Endometrium (tissue), 2 donors: Measurements from ENCODE around the gene KLHDC2.
"Not testable (repeated sequence)": the region's sequence is repeated elsewhere in the genome, so short reads cannot be mapped to it uniquely, and the experiment has no call there.

ENCODE experiments used
- FAIRE-seq: peaks from 2 replicates; lab custom pipeline; 2012; peaks lifted over from hg19 to GRCh38; lab: Jason Lieb, UNC
- donor health status: control.
- donor health status: control.

The KLHDC2 gene

GRCh38 chr14:49767571-49768300, at the start of gene KLHDC2:
Gene KLHDC2 (plus strand): TSS chr14:49768153. CDS start chr14:49768469, 316 bp downstream.
- FAIRE-seq = no peak

DNA sequence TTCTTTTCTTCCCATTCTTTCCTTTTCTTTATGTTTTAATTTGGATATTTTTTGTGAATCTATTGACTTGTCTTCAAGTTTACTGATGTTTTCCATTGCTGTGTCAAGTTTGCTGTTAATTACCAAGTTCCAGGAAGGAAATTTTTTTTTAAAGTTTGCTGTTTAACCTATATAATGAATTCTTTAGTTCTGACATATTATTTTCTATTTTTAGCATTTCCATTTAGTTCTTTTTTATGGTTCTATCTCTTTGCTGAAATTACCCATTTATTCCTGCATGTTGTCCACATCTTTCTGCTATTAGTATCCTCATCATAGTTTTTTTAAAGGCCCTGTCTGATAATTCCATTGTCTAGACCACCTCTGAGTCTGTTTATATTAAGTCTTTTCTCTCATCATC, 47.2 kb upstream of the KLHDC2 start:
- no peak for FAIRE-seq

GRCh38 chr14:49721733-49722435, 46.1 kb upstream of the KLHDC2 start:
- FAIRE-seq = not testable (repeated sequence)

- no peak for FAIRE-seq
Measured at GRCh38 chr14:49727171-49727570, 40.8 kb upstream of the KLHDC2 start.

DNA sequence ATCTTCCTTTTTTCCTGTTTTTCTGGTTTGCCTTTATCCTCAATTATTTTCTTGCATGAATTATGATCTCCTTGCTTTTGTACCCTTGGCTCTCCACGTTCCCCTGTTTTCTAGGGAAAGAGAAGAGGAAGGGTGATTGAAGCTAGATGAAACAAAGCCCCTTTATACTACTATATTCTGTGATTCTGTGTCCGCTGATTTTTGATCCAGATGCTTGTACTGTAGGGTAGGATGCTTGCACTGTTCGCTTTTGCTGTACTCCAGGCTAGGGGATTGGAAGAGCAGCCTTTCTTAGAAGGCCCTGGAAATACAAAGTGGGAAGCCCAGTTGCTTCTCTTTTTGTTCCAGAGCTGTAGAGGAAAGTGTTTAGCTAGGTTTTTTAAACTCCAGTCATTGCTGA, 35.1 kb upstream of the KLHDC2 start:
- no peak for FAIRE-seq

- FAIRE-seq = peak; percentile 75
Measured at GRCh38 chr14:49733836-49734235, 34.1 kb upstream of the KLHDC2 start.

DNA sequence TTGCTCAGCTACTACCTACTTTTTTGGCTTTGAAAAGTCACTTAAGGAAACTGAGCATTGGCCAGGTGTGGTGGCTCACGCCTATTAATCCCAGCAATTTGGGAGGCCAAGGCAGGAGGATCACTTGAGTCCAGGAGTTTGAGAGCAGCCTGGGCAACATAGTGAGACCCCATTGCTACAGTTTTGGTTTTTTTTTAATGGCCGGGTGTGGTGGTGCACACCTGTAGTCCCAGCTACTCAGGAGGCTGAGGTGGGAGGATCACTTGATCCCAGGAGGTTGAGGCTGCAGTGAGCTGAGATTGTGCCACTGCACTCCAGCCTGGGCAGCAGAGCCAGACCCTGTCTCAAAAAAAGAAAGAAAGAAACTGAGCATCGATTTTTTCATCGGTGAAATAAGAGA, 32.3 kb upstream of the KLHDC2 start:
- FAIRE-seq = not testable (repeated sequence)

- no peak for FAIRE-seq
Measured at GRCh38 chr14:49745191-49745590, 22.8 kb upstream of the KLHDC2 start.

DNA sequence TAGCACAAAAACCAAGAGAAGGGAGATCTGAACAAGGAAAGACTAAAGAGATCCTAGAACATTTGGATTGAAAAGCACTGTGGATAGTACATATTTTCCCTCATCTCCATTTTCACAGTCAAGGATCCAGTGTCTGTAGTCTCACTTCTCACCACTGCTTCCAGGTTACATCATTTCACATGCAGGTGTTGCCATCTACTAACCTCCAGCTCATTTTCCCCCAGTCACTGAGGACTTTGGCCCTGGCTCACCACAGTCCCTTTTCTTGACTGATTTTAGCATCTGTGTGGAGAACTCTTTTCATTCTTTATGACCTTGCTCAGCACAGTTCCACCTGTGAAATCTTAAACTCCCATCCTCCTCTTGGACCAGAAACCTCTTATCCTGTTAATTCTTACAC, 21.5 kb upstream of the KLHDC2 start:
- FAIRE-seq = not testable (repeated sequence)

GRCh38 chr14:49754570-49755097, 13.3 kb upstream of the KLHDC2 start:
- no peak for FAIRE-seq

DNA sequence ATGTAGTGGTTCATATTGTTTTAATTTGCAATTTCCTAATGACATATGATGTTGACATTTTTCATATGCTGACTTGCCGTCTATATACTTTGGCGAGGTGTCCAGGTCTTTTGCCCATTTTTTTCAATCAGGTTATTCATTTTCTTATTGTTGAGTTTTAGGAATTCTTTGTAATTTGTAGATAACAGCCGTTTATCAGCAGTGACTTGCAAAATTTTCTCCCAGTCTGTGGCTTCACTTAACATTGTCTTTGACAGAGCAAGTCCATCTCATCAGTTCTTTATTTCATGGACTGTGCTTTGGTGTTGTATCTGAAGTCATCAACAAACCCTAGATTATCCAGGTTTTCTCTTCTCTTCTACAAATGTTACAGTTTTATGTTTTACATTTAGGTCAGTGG, 12.6 kb upstream of the KLHDC2 start:
- FAIRE-seq = no peak

DNA sequence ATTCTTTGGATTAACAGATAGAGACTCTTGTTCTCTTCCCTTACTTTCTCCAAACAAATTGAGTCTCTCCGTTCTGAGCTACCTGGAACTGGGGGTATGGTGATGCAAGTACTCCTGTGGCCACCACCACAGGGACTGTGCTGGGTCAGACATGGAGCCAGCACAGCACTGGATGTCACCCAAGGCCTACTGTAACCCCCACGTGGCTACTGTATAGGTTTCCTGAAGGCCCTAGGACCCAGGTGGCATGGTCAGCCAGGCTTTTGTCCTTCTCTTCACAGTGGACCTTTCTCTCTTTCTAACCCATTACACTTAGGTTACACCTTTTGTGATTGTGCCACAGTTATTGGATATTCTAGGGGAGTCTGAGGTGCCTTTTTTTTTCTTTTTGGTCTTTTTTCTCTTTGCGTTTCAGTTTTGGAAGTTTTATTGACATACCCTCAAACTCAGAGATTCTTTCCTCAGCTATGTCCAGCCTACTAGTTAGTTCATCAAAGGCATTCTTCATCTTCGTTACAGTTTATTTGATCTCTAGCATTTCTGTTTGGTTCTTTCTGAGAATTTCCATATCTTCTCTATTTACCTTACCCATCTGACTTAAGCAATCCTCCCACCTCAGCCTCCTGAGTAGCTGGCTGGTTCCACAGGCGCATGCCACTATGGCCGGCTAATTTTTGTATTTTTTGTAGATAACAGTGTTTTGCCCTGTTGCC, 6.0 kb upstream of the KLHDC2 start:
- no peak for FAIRE-seq

DNA sequence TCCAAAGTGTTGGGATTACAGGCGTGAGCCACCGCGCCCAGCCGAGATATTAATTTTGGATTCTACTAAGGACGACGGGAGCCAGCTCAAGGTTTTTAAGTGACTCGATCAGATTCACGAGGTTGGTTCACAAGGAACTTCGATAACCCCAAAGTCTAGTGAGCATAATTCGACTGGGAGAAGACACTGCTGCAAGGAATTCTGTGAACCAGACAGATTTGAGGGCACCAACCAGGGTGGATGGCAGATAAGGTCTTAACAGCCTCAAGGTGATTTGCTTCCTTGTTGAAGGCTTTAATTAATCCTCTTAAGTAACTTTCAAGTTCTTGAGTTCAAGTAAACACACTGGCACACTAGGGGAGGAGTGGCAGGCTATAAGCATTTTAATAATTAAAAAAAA, 1.1 kb upstream of the KLHDC2 start:
- no peak for FAIRE-seq

DNA sequence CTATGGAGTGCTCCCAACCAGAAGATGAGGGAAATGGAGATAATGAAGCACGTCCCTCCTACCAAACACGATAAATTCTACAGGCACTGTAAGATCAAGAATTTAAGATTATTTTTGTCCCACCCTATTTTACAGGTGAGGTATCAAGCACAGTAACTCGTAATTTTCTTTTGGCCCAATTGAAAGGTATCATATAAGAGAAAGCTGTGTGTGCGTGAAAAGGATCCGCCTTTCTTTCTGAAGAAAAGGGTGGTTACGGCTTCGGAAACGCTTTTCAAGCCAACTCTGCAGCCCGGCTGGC, 733 bp upstream of the KLHDC2 start:
- no peak for FAIRE-seq

- no peak for FAIRE-seq
Measured at GRCh38 chr14:49768301-49769121, 558 bp downstream of the KLHDC2 start.

DNA sequence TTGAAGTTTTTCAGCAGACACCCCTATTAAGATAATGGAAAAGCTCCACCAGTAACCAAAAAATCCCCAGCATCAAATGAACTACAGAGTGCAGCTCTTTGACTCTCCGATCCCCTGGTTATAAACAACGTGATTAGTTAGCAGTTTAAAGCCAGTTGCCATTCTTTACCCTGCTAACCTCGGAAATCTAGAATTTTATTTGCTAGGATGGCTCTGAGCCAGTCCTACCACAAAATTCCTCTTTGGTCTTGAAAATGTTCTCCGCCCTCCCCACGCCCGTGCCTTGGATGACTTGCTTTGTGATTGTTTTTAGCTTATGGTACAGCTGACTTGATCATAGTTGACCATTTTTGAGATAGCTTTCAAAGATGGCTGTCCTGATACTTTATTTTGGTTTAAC, 1.2 kb downstream of the KLHDC2 start:
- FAIRE-seq = no peak

- no peak for FAIRE-seq
Measured at GRCh38 chr14:49769581-49770211, 1.7 kb downstream of the KLHDC2 start.

DNA sequence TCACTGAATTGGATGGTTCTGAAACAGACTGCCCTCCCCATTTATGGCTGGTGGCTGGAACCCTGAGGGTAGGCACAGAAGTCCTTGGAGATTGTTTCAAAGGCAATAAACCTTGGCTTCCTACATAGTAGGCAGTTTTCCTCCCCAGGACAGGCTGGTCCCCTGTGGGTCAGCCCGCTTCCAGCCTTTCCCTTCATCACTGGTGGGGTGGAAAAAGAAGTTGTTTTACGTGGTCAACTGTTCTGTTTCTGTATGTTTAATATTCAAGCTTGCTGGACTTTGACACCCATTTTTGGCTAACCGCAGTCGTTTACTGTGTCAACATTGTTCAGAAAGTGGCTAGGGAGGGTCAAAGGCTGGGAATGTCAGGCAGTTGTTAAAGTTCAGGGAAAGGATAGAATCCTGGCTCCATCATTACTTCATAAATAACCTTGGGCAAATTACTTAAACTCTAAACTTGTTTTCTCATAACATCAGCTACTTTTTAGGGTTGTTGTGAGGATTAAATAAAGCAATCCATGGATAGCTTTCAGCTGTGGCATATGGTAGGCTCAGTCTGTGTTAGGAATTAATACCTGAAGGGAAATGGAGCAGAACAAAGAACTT, 2.4 kb downstream of the KLHDC2 start:
- FAIRE-seq = no peak

- not testable (repeated sequence) for FAIRE-seq
Measured at GRCh38 chr14:49771691-49772090, 3.7 kb downstream of the KLHDC2 start.

GRCh38 chr14:49774106-49774505, 6.2 kb downstream of the KLHDC2 start:
- FAIRE-seq = no peak

GRCh38 chr14:49778421-49778820, 10.5 kb downstream of the KLHDC2 start:
- FAIRE-seq = no peak
